Karpas-422 (cell line): Measurements from ENCODE around the gene LSP1. TPM values are rescaled to one million over a fixed set of nuclear protein-coding genes. Genes with fewer than 3 reads are reported as not detected.

Experiments
- DNase-seq: peaks from one replicate; pipeline ENCODE4 v3.0.0-alpha.2; 2015
- H2AFZ ChIP-seq: fragments of 200-600 bp; sonication (generic); 2 replicates; pipeline ENCODE4 v1.6.1; 2014; ENCODE audit warnings: antibody characterized with exemption, low read length, mixed read lengths
- H3K27ac ChIP-seq: fragments of 200-600 bp; sonication (generic); 2 replicates; pipeline ENCODE4 v1.5.1; 2014; ENCODE audit warnings: mild to moderate bottlenecking, low read length, moderate library complexity
- H3K27me3 ChIP-seq: fragments of 200-600 bp; sonication (generic); 2 replicates; pipeline ENCODE4 v1.6.1; 2014; ENCODE audit warnings: low read length, mixed read lengths
- H3K36me3 ChIP-seq: fragments of 200-600 bp; sonication (generic); 2 replicates; pipeline ENCODE4 v1.6.1; 2014; ENCODE audit warnings: low read length, mixed read lengths; ENCODE audit not compliant: insufficient read depth
- H3K4me1 ChIP-seq: fragments of 200-600 bp; sonication (generic); 2 replicates; pipeline ENCODE4 v1.6.1; 2014; ENCODE audit warnings: mild to moderate bottlenecking, low read length, mixed read lengths
- H3K4me2 ChIP-seq: fragments of 200-600 bp; sonication (generic); 2 replicates; pipeline ENCODE4 v1.6.1; 2014; ENCODE audit warnings: low read length, low read depth, mild to moderate bottlenecking; ENCODE audit not compliant: poor library complexity, severe bottlenecking
- H3K4me3 ChIP-seq: fragments of 200-600 bp; sonication (generic); 2 replicates; pipeline ENCODE4 v1.5.1; 2014; ENCODE audit warnings: mild to moderate bottlenecking, antibody characterized with exemption, low read length, mixed read lengths
- H3K79me2 ChIP-seq: fragments of 200-600 bp; sonication (generic); 2 replicates; pipeline ENCODE4 v1.6.1; 2014; ENCODE audit warnings: mild to moderate bottlenecking, low read length, mixed read lengths
- H3K9ac ChIP-seq: fragments of 200-600 bp; sonication (generic); 2 replicates; pipeline ENCODE4 v1.6.0; 2014; ENCODE audit warnings: low read length
- H3K9me2 ChIP-seq: fragments of 200-600 bp; sonication (generic), shearing (Covaris generic); replicated peaks from 2 replicates; pipeline ENCODE4 v1.6.0; 2014; ENCODE audit warnings: mild to moderate bottlenecking, low read length, moderate library complexity; ENCODE audit not compliant: insufficient read depth
- H3K9me3 ChIP-seq: fragments of 300-700, 200-600 bp; sonication (generic); 2 replicates; pipeline ENCODE4 v1.6.1; 2014; ENCODE audit warnings: low read length, mixed read lengths
- H4K20me1 ChIP-seq: fragments of 200-600 bp; sonication (generic); 2 replicates; pipeline ENCODE4 v1.6.1; 2014; ENCODE audit warnings: mild to moderate bottlenecking, antibody characterized with exemption, low read length, low read depth; ENCODE audit not compliant: insufficient read depth
- total RNA-seq: library from RNA; depleted of rRNA; stranded (reverse); fragments of >200 nt; shearing (Covaris generic); gene quantifications from 2 replicates; pipeline ENCODE4 v1.2.3, GENCODE V29; 2014; ENCODE audit warnings: low replicate concordance

The LSP1 gene
- total RNA-seq, 1 experiment from 2014 or later = 46.9 TPM

GRCh38 chr11:1866226-1866625 lies 13.3 kb downstream of the LSP1 start:
- Histone ChIP-seq H3K4me1 (peaks cover 13% of the 10 kb centered on the region), H3K79me2 (no peaks in the 10 kb centered on the region), H3K27me3 (no peaks in the 10 kb centered on the region), H3K36me3 (no peaks in the 10 kb centered on the region), H3K4me3 (no peak overlapping the region), H3K9ac (no peak overlapping the region), H4K20me1 (peaks cover 57% of the 10 kb centered on the region; the same call in 1 of the 2 replicates), H3K27ac (no peak overlapping the region), H3K4me2 (no peak overlapping the region), H3K9me2 (no peaks in the 10 kb centered on the region; the same call in 1 of the 2 replicates), H2AFZ (no peak overlapping the region), H3K9me3 (no peaks in the 10 kb centered on the region)
- no peak for DNase-seq

- Histone ChIP-seq H3K27me3 (no peaks in the 10 kb centered on the region), H3K27ac (no peak overlapping the region), H3K36me3 (no peaks in the 10 kb centered on the region), H3K9ac (no peak overlapping the region), H3K79me2 (no peaks in the 10 kb centered on the region), H3K4me2 (no peak overlapping the region), H3K4me3 (no peak overlapping the region), H3K9me3 (no peaks in the 10 kb centered on the region), H2AFZ (no peak overlapping the region), H4K20me1 (peaks cover 62% of the 10 kb centered on the region; the same call in 1 of the 2 replicates), H3K4me1 (peaks cover 13% of the 10 kb centered on the region), H3K9me2 (no peaks in the 10 kb centered on the region)
- no peak for DNase-seq
Measured at GRCh38 chr11:1866776-1867175, 13.9 kb downstream of the LSP1 start.

GRCh38 chr11:1867381-1867780 lies 14.5 kb downstream of the LSP1 start:
- Histone ChIP-seq H3K36me3 (no peaks in the 10 kb centered on the region), H3K9me3 (no peaks in the 10 kb centered on the region), H3K9me2 (no peaks in the 10 kb centered on the region), H3K27me3 (no peaks in the 10 kb centered on the region), H3K4me3 (no peak overlapping the region), H4K20me1 (peaks cover 65% of the 10 kb centered on the region; the same call in 1 of the 2 replicates), H2AFZ (no peak overlapping the region), H3K27ac (no peak overlapping the region), H3K79me2 (no peaks in the 10 kb centered on the region), H3K4me1 (peaks cover 13% of the 10 kb centered on the region), H3K9ac (no peak overlapping the region), H3K4me2 (no peak overlapping the region)
- DNase-seq = no peak

- no peaks in the 10 kb centered on the region for H3K79me2 ChIP-seq
- H3K27ac ChIP-seq = no peak overlapping the region
- no peaks in the 10 kb centered on the region for H3K27me3 ChIP-seq
- H3K4me3 ChIP-seq = no peak overlapping the region
- no peak overlapping the region for H3K9ac ChIP-seq
- H3K9me2 ChIP-seq = no peaks in the 10 kb centered on the region
- peaks cover 13% of the 10 kb centered on the region for H3K4me1 ChIP-seq
- no peaks in the 10 kb centered on the region for H3K36me3 ChIP-seq
- H3K9me3 ChIP-seq = no peaks in the 10 kb centered on the region
- no peak for DNase-seq
- no peak overlapping the region for H2AFZ ChIP-seq
- H3K4me2 ChIP-seq = no peak overlapping the region
- H4K20me1 ChIP-seq = peaks cover 59% of the 10 kb centered on the region; the same call in 1 of the 2 replicates
Measured at GRCh38 chr11:1868056-1868635, 15.3 kb downstream of the LSP1 start.

GRCh38 chr11:1868636-1869291 lies 15.9 kb downstream of the LSP1 start:
- no peak overlapping the region for H3K4me3 ChIP-seq
- DNase-seq = no peak
- no peak overlapping the region for H3K27ac ChIP-seq
- H3K4me1 ChIP-seq = peaks cover 13% of the 10 kb centered on the region
- H3K36me3 ChIP-seq = no peaks in the 10 kb centered on the region
- no peaks in the 10 kb centered on the region for H3K9me3 ChIP-seq
- no peaks in the 10 kb centered on the region for H3K9me2 ChIP-seq
- no peaks in the 10 kb centered on the region for H3K79me2 ChIP-seq
- H3K27me3 ChIP-seq = no peaks in the 10 kb centered on the region
- peaks cover 53% of the 10 kb centered on the region; the same call in 1 of the 2 replicates for H4K20me1 ChIP-seq
- H2AFZ ChIP-seq = no peak overlapping the region
- H3K9ac ChIP-seq = no peak overlapping the region
- H3K4me2 ChIP-seq = no peak overlapping the region

GRCh38 chr11:1869427-1870325 lies 16.8 kb downstream of the LSP1 start:
- Histone ChIP-seq H3K4me1 (peaks cover 13% of the 10 kb centered on the region), H3K4me2 (no peak overlapping the region), H3K27me3 (no peaks in the 10 kb centered on the region), H3K9me3 (no peaks in the 10 kb centered on the region), H3K79me2 (no peaks in the 10 kb centered on the region), H2AFZ (no peak overlapping the region), H3K36me3 (no peaks in the 10 kb centered on the region), H3K4me3 (no peak overlapping the region), H3K9me2 (no peaks in the 10 kb centered on the region), H3K9ac (no peak overlapping the region), H3K27ac (no peak overlapping the region), H4K20me1 (peaks cover 52% of the 10 kb centered on the region; the same call in 1 of the 2 replicates)
- no peak for DNase-seq

- no peak overlapping the region for H3K4me2 ChIP-seq
- no peaks in the 10 kb centered on the region for H3K9me2 ChIP-seq
- H4K20me1 ChIP-seq = peaks cover 52% of the 10 kb centered on the region; the same call in 1 of the 2 replicates
- DNase-seq = no peak
- H3K4me1 ChIP-seq = peaks cover 13% of the 10 kb centered on the region
- no peaks in the 10 kb centered on the region for H3K27me3 ChIP-seq
- H2AFZ ChIP-seq = no peak overlapping the region
- no peaks in the 10 kb centered on the region for H3K9me3 ChIP-seq
- H3K27ac ChIP-seq = no peak overlapping the region
- no peaks in the 10 kb centered on the region for H3K36me3 ChIP-seq
- H3K4me3 ChIP-seq = no peak overlapping the region
- H3K9ac ChIP-seq = no peak overlapping the region
- H3K79me2 ChIP-seq = no peaks in the 10 kb centered on the region
Measured at GRCh38 chr11:1870326-1870696, 17.4 kb downstream of the LSP1 start.
